IgD-negative memory B cell (primary cell): ENCODE data around the gene ULBP2. TPM values are rescaled to one million over a fixed set of nuclear protein-coding genes. Genes with fewer than 3 reads are reported as not detected.
A peak's percentile ranks its signal among the peaks of the same experiment; 100 is the strongest.
"Not testable (repeated sequence)": the region's sequence is repeated elsewhere in the genome, so short reads cannot be mapped to it uniquely, and the experiment has no call there.

Experiments
- H3K27ac Mint-ChIP-seq, 3 donors: one replicate each; pipeline ENCODE4 v1.8.0; 2020 to 2022; ENCODE audit warnings: mild to moderate bottlenecking in 3 of 3, mixed read lengths in 3 of 3, moderate library complexity in 1 of 3
- H3K27me3 Mint-ChIP-seq: one replicate; pipeline ENCODE4 v1.8.0; 2021; ENCODE audit warnings: mixed read lengths
- H3K36me3 Mint-ChIP-seq: one replicate; pipeline ENCODE4 v1.8.0; 2020; ENCODE audit warnings: mild to moderate bottlenecking, mixed read lengths
- H3K4me1 Mint-ChIP-seq, 3 donors: one replicate each; pipeline ENCODE4 v1.8.0; 2020 to 2022; ENCODE audit warnings: mixed read lengths in 3 of 3, mild to moderate bottlenecking in 1 of 3
- H3K4me3 Mint-ChIP-seq, 4 donors: one replicate each; pipeline ENCODE4 v1.8.0; 2020 to 2022; ENCODE audit warnings: mild to moderate bottlenecking in 4 of 4, mixed read lengths in 4 of 4, moderate library complexity in 3 of 4
- H3K9me3 Mint-ChIP-seq, 3 donors: one replicate each; pipeline ENCODE4 v1.8.0; 2020 to 2021; ENCODE audit warnings: mixed read lengths in 3 of 3, mild to moderate bottlenecking in 1 of 3
- polyA plus RNA-seq: library from polyadenylated mRNA; unstranded; fragments of 300-500 nt; fragmentation: Illumina TruSeq; gene quantifications from one replicate; pipeline ENCODE4 v1.2.3, GENCODE V29; 2021

ULBP2 gene
- polyA plus RNA-seq, 1 donor from 2014 or later, result 0.33 TPM

DNA sequence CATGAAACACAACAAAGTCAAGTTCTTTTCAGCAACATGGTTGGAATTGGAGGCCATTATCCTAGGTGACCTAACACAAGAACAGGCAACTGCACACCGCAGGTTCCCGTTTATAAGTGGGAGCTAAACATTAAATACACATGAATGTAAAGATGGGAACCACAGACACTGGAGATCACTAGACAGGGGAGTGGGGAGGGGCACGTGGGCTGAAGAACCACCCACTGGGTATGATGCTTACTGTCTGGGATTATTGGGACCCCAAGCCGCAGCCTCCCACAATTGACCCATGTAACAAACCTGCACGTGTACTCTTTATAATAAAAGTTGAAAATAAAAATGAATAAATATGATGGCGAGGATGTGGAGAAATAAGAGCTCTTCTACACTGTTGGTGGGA is 10.3 kb upstream of the ULBP2 start:
- peaks cover 0 to 2% (median under 1%) of the 10 kb centered on the region in 3 donors for H3K4me1 Mint-ChIP-seq
- H3K9me3 Mint-ChIP-seq, result no peaks in the 10 kb centered on the region
- no peak overlapping the region for H3K4me3 Mint-ChIP-seq
- H3K27ac Mint-ChIP-seq, result no peak overlapping the region
- H3K36me3 Mint-ChIP-seq, result peaks cover 3% of the 10 kb centered on the region
- peaks cover 75% of the 10 kb centered on the region for H3K27me3 Mint-ChIP-seq

DNA sequence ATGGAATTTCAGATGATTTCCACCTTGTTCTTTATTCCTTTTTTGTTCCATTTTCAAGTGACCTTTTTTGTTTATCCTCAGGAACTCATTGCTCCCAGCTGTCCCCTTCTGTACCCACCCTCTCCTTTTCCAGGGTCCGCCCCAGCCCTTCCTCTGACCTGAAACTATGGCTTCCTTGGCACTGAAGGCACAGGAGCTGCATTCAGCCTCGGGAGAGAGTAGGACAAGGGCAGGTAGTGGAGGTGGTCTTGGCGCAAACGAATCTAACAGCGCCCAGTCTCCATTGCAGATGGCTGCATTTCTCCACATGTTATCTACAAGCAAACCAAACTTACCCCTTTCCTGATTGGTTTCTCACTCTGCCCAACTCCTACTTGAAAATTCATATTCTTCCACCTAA is 8.8 kb upstream of the ULBP2 start:
- Mint-ChIP-seq H3K27ac (no peak overlapping the region), H3K9me3 (no peaks in the 10 kb centered on the region), H3K4me1 (peaks cover 0 to 2% (median 0%) of the 10 kb centered on the region in 3 donors), H3K27me3 (peaks cover 77% of the 10 kb centered on the region), H3K36me3 (peaks cover 2% of the 10 kb centered on the region), H3K4me3 (no peak overlapping the region)

DNA sequence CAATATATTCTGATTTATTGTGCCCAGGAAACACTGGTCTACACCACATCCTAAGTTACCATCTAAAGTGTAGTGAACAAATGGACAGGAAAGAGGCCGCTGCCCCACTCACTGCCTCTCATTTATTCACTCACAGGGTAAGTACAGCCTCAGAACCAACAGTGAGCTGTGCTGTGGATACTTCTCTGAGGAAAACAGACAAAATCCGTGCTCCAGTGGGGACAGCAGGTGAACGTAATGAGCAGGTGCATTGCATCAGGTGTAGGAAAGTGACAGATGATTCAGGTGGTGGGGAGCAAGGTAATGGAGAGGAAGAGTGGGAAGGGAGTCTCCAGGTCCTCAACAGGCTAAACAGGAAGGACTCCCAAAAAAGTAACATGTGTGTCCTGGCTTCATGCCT is 8.4 kb upstream of the ULBP2 start:
- H3K4me3 Mint-ChIP-seq, result no peak overlapping the region
- peaks cover 0 to 2% (median 0%) of the 10 kb centered on the region in 3 donors for H3K4me1 Mint-ChIP-seq
- H3K36me3 Mint-ChIP-seq, result peaks cover 2% of the 10 kb centered on the region
- H3K9me3 Mint-ChIP-seq, result no peaks in the 10 kb centered on the region
- no peak overlapping the region for H3K27ac Mint-ChIP-seq
- H3K27me3 Mint-ChIP-seq, result peaks cover 77% of the 10 kb centered on the region

- no peaks in the 10 kb centered on the region for H3K36me3 Mint-ChIP-seq
- H3K4me1 Mint-ChIP-seq, result peaks cover 4 to 9% (median 8%) of the 10 kb centered on the region in 3 donors
- H3K27ac Mint-ChIP-seq, result peak overlapping the region in 1 of 3 donors; percentile 12
- H3K4me3 Mint-ChIP-seq, result peak overlapping the region in 1 of 4 donors; percentile 2
- no peaks in the 10 kb centered on the region for H3K9me3 Mint-ChIP-seq
- peaks cover 74% of the 10 kb centered on the region for H3K27me3 Mint-ChIP-seq
Observed at GRCh38 chr6:149934249-149935156, 7.3 kb upstream of the ULBP2 start.

DNA sequence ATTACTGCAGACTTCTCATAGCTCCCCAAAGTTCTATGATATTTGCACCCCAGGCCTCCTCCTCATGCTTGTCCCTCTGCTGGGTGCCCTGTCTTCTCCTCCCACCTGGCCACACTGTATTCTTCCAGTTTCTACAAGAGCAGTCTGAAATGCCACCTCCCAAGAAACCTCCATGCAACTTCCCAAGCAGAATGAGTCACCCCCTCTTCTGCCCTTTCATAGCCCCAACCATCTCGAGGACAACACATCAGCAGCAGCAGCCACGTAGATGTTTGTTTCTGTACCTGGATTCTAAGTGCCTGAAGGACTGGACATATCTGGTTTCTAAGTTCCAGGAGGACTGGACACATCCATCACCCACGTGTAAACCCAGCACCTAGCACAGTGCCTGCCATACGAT is 6.6 kb upstream of the ULBP2 start:
- H3K36me3 Mint-ChIP-seq, result no peaks in the 10 kb centered on the region
- H3K4me3 Mint-ChIP-seq, result no peak overlapping the region
- H3K27ac Mint-ChIP-seq, result no peak overlapping the region
- peaks cover 4 to 14% (median 11%) of the 10 kb centered on the region in 3 donors for H3K4me1 Mint-ChIP-seq
- H3K27me3 Mint-ChIP-seq, result peaks cover 76% of the 10 kb centered on the region
- no peaks in the 10 kb centered on the region for H3K9me3 Mint-ChIP-seq

DNA sequence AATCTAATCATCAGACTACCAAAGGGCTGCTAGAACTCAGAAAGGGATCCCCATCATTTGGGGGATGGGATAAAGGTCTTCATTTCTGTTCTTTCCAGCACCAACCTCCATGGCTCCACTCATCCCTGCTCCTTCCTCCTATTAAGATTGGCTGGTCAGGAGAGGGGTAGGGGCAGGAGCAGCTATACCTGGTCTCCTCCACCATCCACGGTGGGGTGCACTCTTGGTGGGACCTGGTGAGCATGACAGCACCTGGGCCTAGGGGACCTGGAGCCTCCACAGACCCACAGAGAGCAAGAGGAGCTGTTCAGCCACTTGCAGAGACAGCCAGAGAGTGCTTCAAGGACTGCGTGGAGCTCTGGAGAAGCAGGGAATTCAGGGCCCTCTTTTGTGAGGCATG is 6.1 kb upstream of the ULBP2 start:
- H3K4me3 Mint-ChIP-seq, result no peak overlapping the region
- peaks cover 77% of the 10 kb centered on the region for H3K27me3 Mint-ChIP-seq
- no peak overlapping the region for H3K27ac Mint-ChIP-seq
- H3K36me3 Mint-ChIP-seq, result no peaks in the 10 kb centered on the region
- H3K4me1 Mint-ChIP-seq, result peaks cover 4 to 18% (median 14%) of the 10 kb centered on the region in 3 donors
- no peaks in the 10 kb centered on the region for H3K9me3 Mint-ChIP-seq

- Mint-ChIP-seq H3K9me3 (no peaks in the 10 kb centered on the region), H3K4me3 (peak overlapping the region in 2 of 4 donors; percentile 13 to 34), H3K27me3 (peaks cover 80% of the 10 kb centered on the region), H3K36me3 (no peaks in the 10 kb centered on the region), H3K4me1 (peaks cover 8 to 22% (median 17%) of the 10 kb centered on the region in 3 donors), H3K27ac (peak overlapping the region in 2 of 3 donors; percentile 34 to 98)
Observed at GRCh38 chr6:149936743-149937142, 5.1 kb upstream of the ULBP2 start.

GRCh38 chr6:149938013-149938570 is 3.7 kb upstream of the ULBP2 start:
- peak overlapping the region in 3 of 4 donors; percentile 86 to 91 (median 89) for H3K4me3 Mint-ChIP-seq
- H3K4me1 Mint-ChIP-seq, result peaks cover 11 to 23% (median 20%) of the 10 kb centered on the region in 3 donors
- peak overlapping the region; percentile 95 to 98 (median 97) for H3K27ac Mint-ChIP-seq
- not testable (repeated sequence) for H3K36me3 Mint-ChIP-seq, H3K9me3 Mint-ChIP-seq
- H3K27me3 Mint-ChIP-seq, result peaks cover 80% of the 10 kb centered on the region

GRCh38 chr6:149938571-149939355 is 3.1 kb upstream of the ULBP2 start:
- Mint-ChIP-seq H3K36me3 (no peaks in the 10 kb centered on the region), H3K9me3 (no peaks in the 10 kb centered on the region), H3K27me3 (peaks cover 74% of the 10 kb centered on the region), H3K4me3 (peak overlapping the region; percentile 69 to 91 (median 88)), H3K27ac (peak overlapping the region; percentile 95 to 98 (median 97)), H3K4me1 (peaks cover 11 to 27% (median 20%) of the 10 kb centered on the region in 3 donors)

GRCh38 chr6:149939356-149939648 is 2.5 kb upstream of the ULBP2 start:
- H3K4me1 Mint-ChIP-seq, result peaks cover 11 to 27% (median 18%) of the 10 kb centered on the region in 3 donors

GRCh38 chr6:149939909-149940671 is 1.7 kb upstream of the ULBP2 start:
- Mint-ChIP-seq H3K36me3 (no peaks in the 10 kb centered on the region), H3K27ac (peak overlapping the region; percentile 95 to 98 (median 97)), H3K27me3 (peaks cover 62% of the 10 kb centered on the region), H3K4me3 (peak overlapping the region in 3 of 4 donors; percentile 70 to 94 (median 81)), H3K4me1 (peaks cover 11 to 27% (median 18%) of the 10 kb centered on the region in 3 donors), H3K9me3 (no peaks in the 10 kb centered on the region)

More at GRCh38 chr6:149939356-149939648, 2.5 kb upstream of the ULBP2 start:
- Mint-ChIP-seq H3K9me3 (no peaks in the 10 kb centered on the region), H3K27ac (peak overlapping the region; percentile 95 to 98 (median 97)), H3K4me3 (peak overlapping the region; percentile 69 to 91 (median 88)), H3K27me3 (peaks cover 70% of the 10 kb centered on the region), H3K36me3 (no peaks in the 10 kb centered on the region)

- Mint-ChIP-seq H3K4me1 (peaks cover 12 to 27% (median 18%) of the 10 kb centered on the region in 3 donors), H3K27ac (peak overlapping the region in 2 of 3 donors; percentile 87 to 97), H3K27me3 (peaks cover 57% of the 10 kb centered on the region)
Observed at GRCh38 chr6:149940672-149940982, 1.2 kb upstream of the ULBP2 start.

DNA sequence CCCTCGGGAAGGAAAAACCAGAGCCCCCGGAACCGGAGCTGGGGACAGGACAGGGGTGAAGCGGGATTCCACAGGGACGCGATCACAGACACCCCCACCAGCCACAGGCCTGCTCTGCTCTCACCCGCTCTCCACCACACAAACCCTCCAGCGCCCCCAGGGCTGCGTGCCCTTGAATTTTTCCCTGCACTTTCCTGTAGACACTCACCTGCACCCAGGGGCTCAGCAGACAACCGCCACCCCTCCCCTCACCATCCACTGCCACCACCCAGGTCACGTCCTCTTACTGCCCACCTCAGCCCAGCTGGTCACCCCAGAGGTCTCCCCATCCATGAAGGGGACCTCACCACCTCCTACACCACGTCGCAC is 631 bp downstream of the ULBP2 start:
- Mint-ChIP-seq H3K36me3 (no peaks in the 10 kb centered on the region), H3K4me3 (peak overlapping the region; percentile 75 to 95 (median 88))

More at GRCh38 chr6:149940672-149940982, 1.2 kb upstream of the ULBP2 start:
- Mint-ChIP-seq H3K4me3 (peak overlapping the region in 2 of 4 donors; percentile 70 to 94), H3K9me3 (no peaks in the 10 kb centered on the region), H3K36me3 (no peaks in the 10 kb centered on the region)

GRCh38 chr6:149943321-149943720 is 1.5 kb downstream of the ULBP2 start:
- H3K27ac Mint-ChIP-seq, result peak overlapping the region in 1 of 3 donors; percentile 44
- H3K36me3 Mint-ChIP-seq, H3K9me3 Mint-ChIP-seq: not testable (repeated sequence)
- peaks cover 43% of the 10 kb centered on the region for H3K27me3 Mint-ChIP-seq
- peaks cover 12 to 27% (median 18%) of the 10 kb centered on the region in 3 donors for H3K4me1 Mint-ChIP-seq
- H3K4me3 Mint-ChIP-seq, result peak overlapping the region in 3 of 4 donors; percentile 41 to 75 (median 44)

More for the DNA sequence above, 631 bp downstream of the ULBP2 start:
- Mint-ChIP-seq H3K27ac (peak overlapping the region; percentile 38 to 53 (median 42)), H3K27me3 (peaks cover 45% of the 10 kb centered on the region), H3K4me1 (peaks cover 12 to 27% (median 18%) of the 10 kb centered on the region in 3 donors), H3K9me3 (no peaks in the 10 kb centered on the region)
